B cell (primary cell): ENCODE measurements around the gene ZNF701. TPM values are rescaled to one million over a fixed set of nuclear protein-coding genes. Genes with fewer than 3 reads are reported as not detected.

Experiments used
- ATAC-seq: fragments of 200-7000 bp; cut with Tn5 transposase; one replicate; pipeline ENCODE4 v1.10.0; 2021; ENCODE audit warnings: low read depth, mild to moderate bottlenecking, moderate number of reproducible peaks, moderate library complexity
- CTCF ChIA-PET: fragments of 350-600 bp; sonication (Branson Sonifier 250); formaldehyde crosslinking; loops from one replicate; lab custom pipeline; 2021; ENCODE audit warnings: antibody characterized with exemption, inconsistent platforms; lab: Charles Lee
- POLR2A ChIA-PET: fragments of 350-600 bp; sonication (Branson Sonifier 250); formaldehyde crosslinking; loops from one replicate; lab custom pipeline; 2021; ENCODE audit warnings: antibody characterized with exemption; lab: Charles Lee
- DNase-seq: peaks from one replicate; pipeline ENCODE4 v3.0.0; 2013
- H2AFZ ChIP-seq: 2 replicates; pipeline ENCODE4 v1.6.1; 2012; ENCODE audit warnings: mild to moderate bottlenecking, low read depth, low read length; ENCODE audit not compliant: insufficient read depth, poor library complexity, severe bottlenecking
- H3K27ac ChIP-seq, 2 donors: 1 replicate in 1 of 2; 2 replicates in 1 of 2; pipeline ENCODE4 v1.5.1; 2012 to 2013; ENCODE audit warnings: low read length in 2 of 2, mild to moderate bottlenecking in 2 of 2, moderate library complexity in 1 of 2
- H3K27me3 ChIP-seq, 4 experiments: fragments of 200-600 bp in 1 of 4; sonication (generic) in 1 of 4; replicated peaks in 1 of 4; 1 replicate in 2 of 4; 2 replicates in 2 of 4; pipeline versions ENCODE4 v1.6.1 to v1.7.0; 2013 to 2016; ENCODE audit warnings: low read length in 3 of 4, mild to moderate bottlenecking in 2 of 4, mixed read lengths in 1 of 4, moderate library complexity in 1 of 4; ENCODE audit not compliant: insufficient read depth in 4 of 4, control insufficient read depth in 3 of 4; ENCODE audit errors: control extremely low read depth in 1 of 4
- H3K36me3 ChIP-seq, 2 experiments: replicated peaks in 1 of 2; 1 replicate in 1 of 2; 2 replicates in 1 of 2; pipeline versions ENCODE4 v1.6.1 to v1.7.1; 2013; ENCODE audit warnings: low read length in 1 of 2; ENCODE audit not compliant: insufficient read depth in 2 of 2, control insufficient read depth in 1 of 2; ENCODE audit errors: control extremely low read depth in 1 of 2, extremely low read depth in 1 of 2
- H3K4me1 ChIP-seq, 2 donors: fragments of 200-600 bp in 1 of 2; sonication (generic) in 1 of 2; 1 replicate in 1 of 2; 2 replicates in 1 of 2; pipeline versions ENCODE4 v1.5.1 to v1.6.1; 2013 to 2017; ENCODE audit warnings: low read length in 2 of 2; ENCODE audit not compliant: control insufficient read depth in 2 of 2, insufficient read depth in 2 of 2
- H3K4me2 ChIP-seq: replicated peaks from 2 replicates; pipeline ENCODE3; 2012; ENCODE audit warnings: mild to moderate bottlenecking, low read depth, low read length; ENCODE audit not compliant: poor library complexity, severe bottlenecking
- H3K4me3 ChIP-seq, 5 experiments: fragments of 200-600 bp in 1 of 5; sonication (generic) in 1 of 5; 1 replicate in 3 of 5; 2 replicates in 2 of 5; pipeline versions ENCODE4 v1.5.1 to v1.7.0; 2011 to 2016; ENCODE audit warnings: low read length in 4 of 5, mild to moderate bottlenecking in 4 of 5, low read depth in 2 of 5, control low read depth in 1 of 5, moderate library complexity in 1 of 5; ENCODE audit not compliant: insufficient read depth in 1 of 5; ENCODE audit errors: control extremely low read depth in 1 of 5, extremely low read depth in 1 of 5
- H3K79me2 ChIP-seq: fragments of 200-600 bp; sonication (generic); one replicate; pipeline ENCODE4 v1.6.0; 2016; ENCODE audit warnings: low read length; ENCODE audit not compliant: control insufficient read depth, insufficient read depth
- H3K9ac ChIP-seq: fragments of 200-600 bp; sonication (generic); 2 replicates; pipeline ENCODE4 v1.6.1; 2017; ENCODE audit warnings: mild to moderate bottlenecking, low read length, moderate library complexity
- H3K9me3 ChIP-seq, 3 donors: one replicate each; pipeline versions ENCODE4 v1.6.1 to v1.7.1; 2013; ENCODE audit warnings: low read length in 2 of 3; ENCODE audit not compliant: control insufficient read depth in 2 of 3, insufficient read depth in 1 of 3; ENCODE audit errors: control extremely low read depth in 1 of 3
- H4K20me1 ChIP-seq: 2 replicates; pipeline ENCODE4 v1.6.0; 2012; ENCODE audit warnings: mild to moderate bottlenecking, low read length; ENCODE audit not compliant: insufficient read depth, control insufficient read depth, poor library complexity, severe bottlenecking
- H3K27ac Mint-ChIP-seq: one replicate; pipeline ENCODE4 v1.8.0; 2021; ENCODE audit warnings: mixed read lengths
- H3K27me3 Mint-ChIP-seq: one replicate; pipeline ENCODE4 v1.8.0; 2021; ENCODE audit warnings: mixed read lengths
- H3K4me1 Mint-ChIP-seq: one replicate; pipeline ENCODE4 v1.8.0; 2021; ENCODE audit warnings: mixed read lengths
- H3K4me3 Mint-ChIP-seq: one replicate; pipeline ENCODE4 v1.8.0; 2021; ENCODE audit warnings: mixed read lengths
- H3K9me3 Mint-ChIP-seq: one replicate; pipeline ENCODE4 v1.8.0; 2022; ENCODE audit warnings: mixed read lengths; ENCODE audit not compliant: insufficient read depth
- CTCF ChIP-seq: fragments of 200-600 bp; IDR thresholded peaks from one replicate; pipeline ENCODE4 v1.8.0; 2022; ENCODE audit warnings: antibody characterized with exemption, mild to moderate bottlenecking
- EZH2 ChIP-seq: IDR thresholded peaks from 2 replicates; pipeline ENCODE4 v1.6.1; 2012; ENCODE audit warnings: borderline replicate concordance, low read depth, mild to moderate bottlenecking, moderate library complexity, low read length; ENCODE audit not compliant: insufficient read depth, poor library complexity, severe bottlenecking
- WGBS: methylation state at CpG from one replicate; pipeline ENCODE4 v1.1.5; 2013; ENCODE audit warnings: missing lambda C conversion rate; ENCODE audit not compliant: insufficient coverage; 5-methylcytosine and 5-hydroxymethylcytosine counted together
- intact Hi-C: fragments of 100-400 bp; cut with micrococcal nuclease; formaldehyde crosslinking; loops from one replicate; pipeline ENCODE4 v1.10.0; 2022
- polyA plus RNA-seq: library from polyadenylated mRNA; depleted of rRNA; stranded (reverse); fragments of >200 nt; gene quantifications from 2 replicates; pipeline ENCODE4 v1.2.3, GENCODE V29; 2012
- total RNA-seq, 2 donors: library from RNA; stranded (reverse); fragments of 120-200 nt in 1 of 2; gene quantifications; 1 replicate in 1 of 2; 2 replicates in 1 of 2; pipeline versions ENCODE4 v1.2.3 to v1.2.4, GENCODE V29; 2013 to 2022

The ZNF701 gene
- total and polyA plus RNA-seq, 2 donors (not counting 1 experiment from before 2014, with no cell fraction given), result 13.0 to 49.2 TPM

GRCh38 chr19:52524086-52524485 is 46.0 kb upstream of the ZNF701 start:
- Histone ChIP-seq H3K4me3 (no peak overlapping the region), H4K20me1 (no peaks in the 10 kb centered on the region), H3K79me2 (peaks cover 16% of the 10 kb centered on the region), H3K4me1 (peaks cover 9 to 19% of the 10 kb centered on the region in 2 donors), H3K9ac (no peak overlapping the region), H3K9me3 (peaks cover 0 to 57% (median 5%) of the 10 kb centered on the region in 3 donors), H2AFZ (no peak overlapping the region), H3K4me2 (no peak overlapping the region), H3K36me3 (no peaks in the 10 kb centered on the region), H3K27ac (no peak overlapping the region), H3K27me3 (no peaks in the 10 kb centered on the region)
- no peak overlapping the region for H3K27ac Mint-ChIP-seq
- CTCF ChIA-PET, result no interaction called here
- peaks cover 4% of the 10 kb centered on the region for H3K27me3 Mint-ChIP-seq
- H3K9me3 Mint-ChIP-seq, result no peaks in the 10 kb centered on the region
- DNase-seq (no peak), ATAC-seq (no peak)
- 91% methylated on average over 19 of the region's 20 CpGs for WGBS
- H3K4me3 Mint-ChIP-seq, result no peak overlapping the region
- no peak for TF ChIP-seq CTCF
- no peak for TF ChIP-seq EZH2
- H3K4me1 Mint-ChIP-seq, result peaks cover 20% of the 10 kb centered on the region
- POLR2A ChIA-PET, result no interaction called here
- intact Hi-C loops, result no loop called here

GRCh38 chr19:52527134-52527955 is 42.7 kb upstream of the ZNF701 start, which contains the start of gene ZNF808:
TSS of gene ZNF808 (plus strand) at chr19:52527668. CDS start at chr19:52543285, 15,617 bp downstream.
- Histone ChIP-seq H2AFZ (peak within 1 kb of the TSS; percentile 96), H3K4me1 (peaks cover 9 to 19% of the 10 kb centered on the region in 2 donors), H3K9ac (peak within 1 kb of the TSS; percentile 98), H3K4me2 (peak within 1 kb of the TSS; percentile 94), H3K9me3 (peaks cover 0 to 54% (median 3%) of the 10 kb centered on the region in 3 donors), H3K4me3 (peak within 1 kb of the TSS; percentile 60 to 97 (median 89)), H3K79me2 (peaks cover 33% of the 10 kb centered on the region), H3K27ac (peak within 1 kb of the TSS; percentile 88 to 94), H3K27me3 (no peaks in the 10 kb centered on the region), H3K36me3 (no peaks in the 10 kb centered on the region), H4K20me1 (no peaks in the 10 kb centered on the region)
- peak; percentile 92 for ATAC-seq
- POLR2A ChIA-PET, result interaction anchor here (0.6 to 0.7 kb wide), 5 partner anchors 73 to 404 kb away, joined by 3 to 6 read pairs (median 4); partner anchors contain the start of gene ZNF880
- WGBS, result under 1% methylated on average over 41 of the region's 54 CpGs
- Mint-ChIP-seq H3K27me3 (no peaks in the 10 kb centered on the region), H3K9me3 (no peaks in the 10 kb centered on the region), H3K4me3 (peak within 1 kb of the TSS; percentile 96), H3K27ac (peak within 1 kb of the TSS; percentile 96), H3K4me1 (peaks cover 26% of the 10 kb centered on the region)
- TF ChIP-seq CTCF (peak; percentile 64), EZH2 (no peak)
- CTCF ChIA-PET, result interaction anchor here (0.6 to 1.0 kb wide), 4 partner anchors 16 to 296 kb away, joined by 3 to 4 read pairs (median 3); no protein-coding TSS in a partner anchor
- intact Hi-C loops, result loop anchor here (1.0 to 5.0 kb wide), 10 partner anchors 8 to 575 kb away; partner anchors contain the start of genes ZNF160, ZNF320, ZNF480 and ZNF528
- peak; percentile 94 for DNase-seq
